Spleen (tissue), 11 donors: ENCODE results near the gene RAET1L. TPM values are rescaled to one million over a fixed set of nuclear protein-coding genes. Genes with fewer than 3 reads are reported as not detected.

Experiments used
- DNase-seq: peaks from one replicate; pipeline ENCODE4 v3.0.0-alpha.2; 2020
- H3K27ac ChIP-seq, 8 donors: fragments of 200-600 bp; sonication (generic) in 7 of 8; 1 replicate in 4 of 8; 2 replicates in 4 of 8; pipeline versions ENCODE4 v1.5.0 to v1.8.0; 2016 to 2021; ENCODE audit warnings: inconsistent platforms in 4 of 8, mild to moderate bottlenecking in 4 of 8, moderate library complexity in 1 of 8
- H3K27me3 ChIP-seq, 7 donors: fragments of 200-600 bp; sonication (generic) in 6 of 7; replicated peaks in 1 of 7; 1 replicate in 4 of 7; 2 replicates in 3 of 7; pipeline versions ENCODE4 v1.5.0 to v1.8.0; 2016 to 2021; ENCODE audit warnings: inconsistent platforms in 3 of 7, mild to moderate bottlenecking in 1 of 7
- H3K36me3 ChIP-seq, 6 donors: fragments of 200-600 bp; sonication (generic) in 5 of 6; 1 replicate in 4 of 6; 2 replicates in 2 of 6; pipeline versions ENCODE4 v1.5.0 to v1.8.0; 2016 to 2021; ENCODE audit warnings: inconsistent platforms in 2 of 6
- H3K4me1 ChIP-seq, 6 donors: fragments of 200-600 bp; sonication (generic) in 5 of 6; 1 replicate in 3 of 6; 2 replicates in 3 of 6; pipeline versions ENCODE4 v1.5.0 to v1.8.0; 2016 to 2021; ENCODE audit warnings: inconsistent platforms in 3 of 6
- H3K4me3 ChIP-seq, 8 donors: fragments of 200-600 bp; sonication (generic) in 7 of 8; 1 replicate in 4 of 8; 2 replicates in 4 of 8; pipeline versions ENCODE4 v1.5.0 to v1.8.0; 2016 to 2021; ENCODE audit warnings: inconsistent platforms in 4 of 8, mild to moderate bottlenecking in 4 of 8, moderate library complexity in 2 of 8
- H3K9me3 ChIP-seq, 8 donors: fragments of 200-600 bp; sonication (generic) in 7 of 8; 1 replicate in 4 of 8; 2 replicates in 4 of 8; pipeline versions ENCODE4 v1.5.0 to v1.8.0; 2016 to 2021; ENCODE audit warnings: inconsistent platforms in 4 of 8
- POLR2A ChIP-seq, 3 donors: fragments of 450-650 bp; IDR thresholded peaks; one replicate each; pipeline ENCODE4 v1.5.1; 2017; ENCODE audit warnings: antibody characterized with exemption in 3 of 3, mild to moderate bottlenecking in 1 of 3
- POLR2AphosphoS5 ChIP-seq, 3 donors: sonication (generic); formaldehyde crosslinking; IDR thresholded peaks; one replicate each; pipeline ENCODE4 v1.5.1; 2017; ENCODE audit warnings: antibody characterized with exemption in 3 of 3
- WGBS, 5 donors: extraction: QIAGEN DNeasy Blood & Tissue Kit in 3 of 5; methylation state at CpG; one replicate each; pipeline versions ENCODE4 v1.1.5 to v1.1.7; 2013 to 2018; 5-methylcytosine and 5-hydroxymethylcytosine counted together
- intact Hi-C: fragments of 100-400 bp; cut with DNase I; formaldehyde crosslinking; loops from one replicate; pipeline ENCODE4 v1.15.0; 2023; ENCODE audit warnings: low total_unique reads
- polyA plus RNA-seq, 3 donors: library from polyadenylated mRNA; stranded (reverse); fragments of 200-250 nt; gene quantifications; one replicate each; pipeline ENCODE4 v1.2.1, GENCODE V29; 2013
- total RNA-seq, 7 donors: library from RNA; depleted of rRNA in 3 of 7; stranded (reverse); fragments of >200 nt in 3 of 7; fragmentation: NEBNext Ultra II Directional in 4 of 7; extraction: Animal tissue kit (Norgen Biotek cat#: 25700) in 4 of 7; gene quantifications; one replicate each; pipeline versions ENCODE4 v1.1.0 to v1.2.1, GENCODE V29; 2016 to 2021
- TF ChIP-seq, protein P1 (sequence below), 11 experiments: fragments of 200-600 bp in 7 of 11; fragments of 450-650 bp in 4 of 11; sonication (generic) in 4 of 11; IDR thresholded peaks in 8 of 11; conservative IDR thresholded peaks in 3 of 11; 1 replicate in 7 of 11; 2 replicates in 4 of 11; pipeline versions ENCODE4 v1.4.0 to v1.8.0; 2016 to 2021; ENCODE audit warnings: antibody characterized with exemption in 11 of 11, inconsistent platforms in 4 of 11, mild to moderate bottlenecking in 1 of 11
- donor health status: healthy with polysubstance abuse.
- donor health status: DM: no; HTN: no; CAD: no; lungs with moderate emphysema.
- donor health status: DM: no; HTN: no; CAD: no.
- donor health status: Bipolar disorder and iron deficiency.
- donor health status: healthy.
- donor health status: DM: no; HTN: no; CAD: no.
- donor health status: DM: yes; HTN: yes; CAD: no.

RAET1L gene
- total and polyA plus RNA-seq, 10 donors = not detected

DNA sequence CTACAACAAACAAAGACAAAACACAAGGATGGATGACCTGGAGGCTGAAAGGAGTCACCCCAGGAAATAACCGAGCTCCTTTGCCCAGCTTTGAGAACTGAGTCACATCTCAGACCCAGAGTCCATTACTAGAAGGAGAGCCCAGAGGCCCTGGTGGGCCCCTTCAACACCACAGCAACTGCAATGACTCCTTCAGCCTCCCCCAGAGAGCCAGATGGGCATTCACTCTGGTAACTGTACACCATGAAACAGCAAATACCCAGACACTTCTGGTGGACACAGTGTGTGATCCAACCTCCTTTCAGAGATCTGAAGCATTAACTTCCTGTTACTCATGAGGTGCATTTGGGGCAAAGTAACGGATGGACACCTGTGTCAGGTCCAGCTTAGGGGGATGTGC lies 22.6 kb downstream of the RAET1L start:
- H3K27me3 ChIP-seq = peaks cover 0 to 57% (median 4%) of the 10 kb centered on the region in 7 donors
- H3K4me1 ChIP-seq = peaks cover 6 to 23% (median 16%) of the 10 kb centered on the region in 6 donors
- no peak for DNase-seq
- H3K4me3 ChIP-seq = no peak overlapping the region
- no peaks in the 10 kb centered on the region for H3K36me3 ChIP-seq
- intact Hi-C loops = no loop called here
- 86 to 98% (median 96%) methylated on average over 2 of the region's 2 CpGs for WGBS, 5 donors
- H3K9me3 ChIP-seq = no peaks in the 10 kb centered on the region
- no peak overlapping the region for H3K27ac ChIP-seq
- TF ChIP-seq, protein P1, sequence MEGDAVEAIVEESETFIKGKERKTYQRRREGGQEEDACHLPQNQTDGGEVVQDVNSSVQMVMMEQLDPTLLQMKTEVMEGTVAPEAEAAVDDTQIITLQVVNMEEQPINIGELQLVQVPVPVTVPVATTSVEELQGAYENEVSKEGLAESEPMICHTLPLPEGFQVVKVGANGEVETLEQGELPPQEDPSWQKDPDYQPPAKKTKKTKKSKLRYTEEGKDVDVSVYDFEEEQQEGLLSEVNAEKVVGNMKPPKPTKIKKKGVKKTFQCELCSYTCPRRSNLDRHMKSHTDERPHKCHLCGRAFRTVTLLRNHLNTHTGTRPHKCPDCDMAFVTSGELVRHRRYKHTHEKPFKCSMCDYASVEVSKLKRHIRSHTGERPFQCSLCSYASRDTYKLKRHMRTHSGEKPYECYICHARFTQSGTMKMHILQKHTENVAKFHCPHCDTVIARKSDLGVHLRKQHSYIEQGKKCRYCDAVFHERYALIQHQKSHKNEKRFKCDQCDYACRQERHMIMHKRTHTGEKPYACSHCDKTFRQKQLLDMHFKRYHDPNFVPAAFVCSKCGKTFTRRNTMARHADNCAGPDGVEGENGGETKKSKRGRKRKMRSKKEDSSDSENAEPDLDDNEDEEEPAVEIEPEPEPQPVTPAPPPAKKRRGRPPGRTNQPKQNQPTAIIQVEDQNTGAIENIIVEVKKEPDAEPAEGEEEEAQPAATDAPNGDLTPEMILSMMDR (IDR thresholded peaks at IDR 0.05 in 8 of 11, conservative IDR thresholded peaks at IDR 0.05 in 3 of 11) = no peak

DNA sequence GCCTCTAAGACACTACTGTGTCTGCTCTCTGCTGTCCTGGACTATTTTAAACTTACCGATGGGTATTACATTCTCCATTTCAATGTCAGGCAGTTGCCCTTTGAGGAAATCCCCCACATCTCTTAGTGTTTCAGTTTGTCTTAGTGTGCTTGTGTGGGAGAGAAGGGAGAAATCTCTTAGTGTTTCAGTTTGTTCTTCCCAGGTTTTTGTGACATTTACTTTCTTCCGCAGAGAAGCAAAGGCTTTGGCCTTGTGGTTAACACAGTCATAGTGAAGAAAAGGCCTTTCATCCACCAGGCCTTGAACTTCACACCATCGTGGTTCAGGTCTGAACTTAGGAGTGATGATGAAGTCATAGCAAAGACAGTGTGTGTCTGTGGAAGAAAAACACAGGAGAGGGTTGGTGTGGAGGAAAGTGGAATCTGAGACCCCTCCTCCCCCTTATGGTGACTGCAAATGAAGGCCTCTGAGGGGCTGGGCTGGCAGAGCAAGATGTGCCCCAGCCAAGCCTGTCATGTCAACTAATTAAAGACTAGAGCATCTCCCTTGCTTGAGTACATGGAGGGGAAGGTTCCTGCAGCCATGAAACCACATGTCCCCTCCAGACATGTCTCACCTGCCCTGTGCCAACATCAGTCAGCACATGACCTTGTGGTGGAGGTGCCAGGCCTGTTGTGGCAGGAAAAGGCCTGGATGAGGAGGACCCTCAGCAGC lies 23.9 kb downstream of the RAET1L start:
- Histone ChIP-seq H3K27ac (no peak overlapping the region), H3K4me3 (no peak overlapping the region), H3K36me3 (no peaks in the 10 kb centered on the region), H3K4me1 (peaks cover 6 to 23% (median 16%) of the 10 kb centered on the region in 6 donors), H3K27me3 (peaks cover 0 to 57% (median 4%) of the 10 kb centered on the region in 7 donors), H3K9me3 (no peaks in the 10 kb centered on the region)
- TF ChIP-seq POLR2A (IDR thresholded peaks at IDR 0.05) (no peak), POLR2AphosphoS5 (IDR thresholded peaks at IDR 0.05) (no peak)
- TF ChIP-seq, protein P1 (IDR thresholded peaks at IDR 0.05 in 8 of 11, conservative IDR thresholded peaks at IDR 0.05 in 3 of 11) = no peak
- DNase-seq = no peak
- WGBS, 5 donors = 34 to 66% (median 58%) methylated on average over 3 of the region's 3 CpGs
- intact Hi-C loops = no loop called here

DNA sequence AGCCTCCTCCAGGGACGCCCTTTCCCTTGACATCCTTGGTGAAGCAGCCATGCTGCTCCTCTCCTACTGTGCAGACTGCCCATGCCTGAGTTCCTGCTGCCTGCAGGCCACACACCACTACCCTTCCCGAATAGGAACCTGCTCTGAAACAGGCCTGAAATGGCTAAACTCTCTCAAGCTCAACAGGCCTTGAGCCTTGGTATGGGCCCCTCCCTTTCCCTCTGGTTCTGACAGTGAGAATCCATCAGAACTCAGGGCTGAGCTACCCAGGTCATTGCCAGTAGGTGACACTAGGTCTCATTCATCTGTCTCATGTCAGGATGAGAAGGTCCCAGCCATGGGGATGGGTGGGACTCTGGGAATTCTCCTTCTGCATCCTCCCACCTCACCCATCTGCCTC lies 25.7 kb downstream of the RAET1L start:
- H3K27ac ChIP-seq = no peak overlapping the region
- no peak for DNase-seq
- WGBS, 5 donors = 80 to 94% (median 89%) methylated on average over 2 of the region's 2 CpGs
- intact Hi-C loops = no loop called here
- TF ChIP-seq POLR2A (IDR thresholded peaks at IDR 0.05) = no peak
- TF ChIP-seq, protein P1 (IDR thresholded peaks at IDR 0.05 in 8 of 11, conservative IDR thresholded peaks at IDR 0.05 in 3 of 11) = no peak
- TF ChIP-seq POLR2AphosphoS5 (IDR thresholded peaks at IDR 0.05) = no peak
- H3K4me3 ChIP-seq = no peak overlapping the region
- peaks cover 2 to 59% (median 20%) of the 10 kb centered on the region in 7 donors for H3K27me3 ChIP-seq
- H3K4me1 ChIP-seq = peaks cover 5 to 9% (median 8%) of the 10 kb centered on the region in 6 donors
- no peaks in the 10 kb centered on the region for H3K36me3 ChIP-seq
- no peaks in the 10 kb centered on the region for H3K9me3 ChIP-seq

DNA sequence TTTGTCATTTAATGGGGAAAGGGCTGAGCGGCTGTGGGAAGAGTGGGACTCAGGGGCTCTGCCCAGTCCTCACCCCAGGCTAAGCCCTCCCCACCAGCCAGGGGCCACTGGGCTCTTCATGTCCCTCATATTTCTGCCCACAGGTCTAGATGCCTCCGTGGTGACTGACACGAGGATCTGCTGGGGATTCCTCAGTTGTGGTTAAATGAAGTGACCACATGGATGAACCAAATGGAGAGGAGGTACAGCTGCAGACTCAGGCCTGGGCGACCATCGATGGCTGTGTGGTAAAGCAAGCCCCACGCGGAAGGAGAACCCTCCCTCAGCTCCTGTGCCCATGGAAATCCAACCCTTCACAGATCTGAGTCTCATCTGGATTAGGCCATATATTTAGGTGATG lies 29.4 kb downstream of the RAET1L start:
- Histone ChIP-seq H3K27ac (no peak overlapping the region), H3K4me1 (peaks cover 5 to 9% (median 7%) of the 10 kb centered on the region in 6 donors), H3K27me3 (peaks cover 6 to 84% (median 50%) of the 10 kb centered on the region in 7 donors), H3K9me3 (no peaks in the 10 kb centered on the region), H3K36me3 (no peaks in the 10 kb centered on the region), H3K4me3 (no peak overlapping the region)
- no peak for DNase-seq
- intact Hi-C loops = no loop called here
- TF ChIP-seq, protein P1 (IDR thresholded peaks at IDR 0.05 in 8 of 11, conservative IDR thresholded peaks at IDR 0.05 in 3 of 11) = no peak
- TF ChIP-seq POLR2AphosphoS5 (IDR thresholded peaks at IDR 0.05) (no peak), POLR2A (IDR thresholded peaks at IDR 0.05) (no peak)
- 83 to 85% (median 85%) methylated on average over 7 of the region's 7 CpGs for WGBS, 5 donors
